MM.1S (cell line): ENCODE measurements around the gene USP11.

Source experiments
- DNase-seq: peaks from one replicate; pipeline ENCODE4 v3.0.0-alpha.2; 2015
- H2AFZ ChIP-seq: fragments of 300-600 bp; sonication (generic); 2 replicates; pipeline ENCODE4 v1.6.0; 2016; ENCODE audit warnings: antibody characterized with exemption, low read length
- H3F3A ChIP-seq: fragments of 300-600 bp; sonication (generic); 2 replicates; pipeline ENCODE4 v1.6.1; 2016; ENCODE audit warnings: mild to moderate bottlenecking, antibody characterized with exemption, low read length, moderate library complexity, mixed read lengths; ENCODE audit not compliant: insufficient read depth
- H3K27ac ChIP-seq: fragments of 300-600 bp; sonication (generic); 2 replicates; pipeline ENCODE4 v1.5.1; 2016; ENCODE audit warnings: mild to moderate bottlenecking, low read length
- H3K27me3 ChIP-seq: fragments of 300-600 bp; sonication (generic); replicated peaks from 2 replicates; pipeline ENCODE4 v1.6.0; 2016; ENCODE audit warnings: low read length; ENCODE audit not compliant: insufficient read depth
- H3K36me3 ChIP-seq: fragments of 300-600 bp; sonication (generic); replicated peaks from 2 replicates; pipeline ENCODE4 v1.6.1; 2016; ENCODE audit warnings: mild to moderate bottlenecking, low read length, mixed read lengths; ENCODE audit not compliant: insufficient read depth
- H3K4me1 ChIP-seq: fragments of 300-600 bp; sonication (generic); 2 replicates; pipeline ENCODE4 v1.6.1; 2016; ENCODE audit warnings: low read length, mixed read lengths
- H3K4me2 ChIP-seq: fragments of 300-600 bp; sonication (generic); 2 replicates; pipeline ENCODE4 v1.6.0; 2016; ENCODE audit warnings: low read depth, low read length
- H3K4me3 ChIP-seq: fragments of 300-600 bp; sonication (generic); 2 replicates; pipeline ENCODE4 v1.5.1; 2016; ENCODE audit warnings: low read length, mixed read lengths
- H3K79me2 ChIP-seq: fragments of 300-600 bp; sonication (generic); 2 replicates; pipeline ENCODE4 v1.6.1; 2016; ENCODE audit warnings: mixed run types, low read length, mixed read lengths
- H3K9ac ChIP-seq: fragments of 300-600 bp; sonication (generic); 2 replicates; pipeline ENCODE4 v1.6.1; 2016; ENCODE audit warnings: low read length, mixed read lengths
- H3K9me2 ChIP-seq: fragments of 300-600 bp; sonication (generic); replicated peaks from 2 replicates; pipeline ENCODE4 v1.6.1; 2016; ENCODE audit warnings: mild to moderate bottlenecking, low read length, mixed read lengths; ENCODE audit not compliant: insufficient read depth
- H3K9me3 ChIP-seq: fragments of 300-600 bp; sonication (generic); replicated peaks from 2 replicates; pipeline ENCODE4 v1.6.1; 2016; ENCODE audit warnings: mild to moderate bottlenecking, low read length, mixed read lengths; ENCODE audit not compliant: insufficient read depth
- H4K20me1 ChIP-seq: fragments of 300-600 bp; sonication (generic); 2 replicates; pipeline ENCODE4 v1.6.1; 2016; ENCODE audit warnings: mild to moderate bottlenecking, low read length, moderate library complexity, mixed read lengths; ENCODE audit not compliant: insufficient read depth
- EZH2 ChIP-seq: fragments of 300-600 bp; sonication (generic); optimal IDR thresholded peaks from 2 replicates; pipeline ENCODE3; 2017; ENCODE audit warnings: low read depth, mild to moderate bottlenecking, antibody characterized with exemption, low read length, mixed read lengths
- EZH2phosphoT487 ChIP-seq: fragments of 300-600 bp; sonication (generic); IDR thresholded peaks from 2 replicates; pipeline ENCODE4 v1.6.1; 2018; ENCODE audit warnings: antibody characterized with exemption, low read length
- TF ChIP-seq, protein P1 (sequence below): fragments of 300-600 bp; sonication (generic); IDR thresholded peaks from 2 replicates; pipeline ENCODE4 v1.5.1; 2016; ENCODE audit warnings: antibody characterized with exemption, low read length, mixed read lengths

Gene USP11

DNA sequence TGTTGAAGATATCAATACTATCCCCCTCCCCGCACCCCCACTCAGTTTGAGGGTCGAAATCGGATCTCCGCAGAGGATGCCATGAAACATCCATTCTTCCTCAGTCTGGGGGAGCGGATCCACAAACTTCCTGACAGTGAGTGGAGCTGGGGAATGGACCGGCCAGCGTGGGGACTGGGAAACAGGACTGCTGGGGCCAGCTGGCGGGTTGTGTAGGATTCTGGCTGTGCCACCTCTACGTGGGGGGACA, 5.5 kb upstream of the USP11 start:
- no peak for DNase-seq
- H3K9me2 ChIP-seq: no peaks in the 10 kb centered on the region
- no peak overlapping the region for H3K4me3 ChIP-seq
- H3F3A ChIP-seq: peaks cover 8% of the 10 kb centered on the region
- no peaks in the 10 kb centered on the region for H3K9me3 ChIP-seq
- H2AFZ ChIP-seq: no peak overlapping the region
- H3K36me3 ChIP-seq: no peaks in the 10 kb centered on the region
- H4K20me1 ChIP-seq: no peaks in the 10 kb centered on the region
- no peak overlapping the region for H3K4me2 ChIP-seq
- H3K4me1 ChIP-seq: no peaks in the 10 kb centered on the region
- H3K27ac ChIP-seq: no peak overlapping the region
- H3K9ac ChIP-seq: no peak overlapping the region
- H3K27me3 ChIP-seq: no peaks in the 10 kb centered on the region
- H3K79me2 ChIP-seq: peaks cover 11% of the 10 kb centered on the region
- TF ChIP-seq, protein P1, sequence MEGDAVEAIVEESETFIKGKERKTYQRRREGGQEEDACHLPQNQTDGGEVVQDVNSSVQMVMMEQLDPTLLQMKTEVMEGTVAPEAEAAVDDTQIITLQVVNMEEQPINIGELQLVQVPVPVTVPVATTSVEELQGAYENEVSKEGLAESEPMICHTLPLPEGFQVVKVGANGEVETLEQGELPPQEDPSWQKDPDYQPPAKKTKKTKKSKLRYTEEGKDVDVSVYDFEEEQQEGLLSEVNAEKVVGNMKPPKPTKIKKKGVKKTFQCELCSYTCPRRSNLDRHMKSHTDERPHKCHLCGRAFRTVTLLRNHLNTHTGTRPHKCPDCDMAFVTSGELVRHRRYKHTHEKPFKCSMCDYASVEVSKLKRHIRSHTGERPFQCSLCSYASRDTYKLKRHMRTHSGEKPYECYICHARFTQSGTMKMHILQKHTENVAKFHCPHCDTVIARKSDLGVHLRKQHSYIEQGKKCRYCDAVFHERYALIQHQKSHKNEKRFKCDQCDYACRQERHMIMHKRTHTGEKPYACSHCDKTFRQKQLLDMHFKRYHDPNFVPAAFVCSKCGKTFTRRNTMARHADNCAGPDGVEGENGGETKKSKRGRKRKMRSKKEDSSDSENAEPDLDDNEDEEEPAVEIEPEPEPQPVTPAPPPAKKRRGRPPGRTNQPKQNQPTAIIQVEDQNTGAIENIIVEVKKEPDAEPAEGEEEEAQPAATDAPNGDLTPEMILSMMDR: no peak
- no peak for TF ChIP-seq EZH2
- no peak for TF ChIP-seq EZH2phosphoT487

DNA sequence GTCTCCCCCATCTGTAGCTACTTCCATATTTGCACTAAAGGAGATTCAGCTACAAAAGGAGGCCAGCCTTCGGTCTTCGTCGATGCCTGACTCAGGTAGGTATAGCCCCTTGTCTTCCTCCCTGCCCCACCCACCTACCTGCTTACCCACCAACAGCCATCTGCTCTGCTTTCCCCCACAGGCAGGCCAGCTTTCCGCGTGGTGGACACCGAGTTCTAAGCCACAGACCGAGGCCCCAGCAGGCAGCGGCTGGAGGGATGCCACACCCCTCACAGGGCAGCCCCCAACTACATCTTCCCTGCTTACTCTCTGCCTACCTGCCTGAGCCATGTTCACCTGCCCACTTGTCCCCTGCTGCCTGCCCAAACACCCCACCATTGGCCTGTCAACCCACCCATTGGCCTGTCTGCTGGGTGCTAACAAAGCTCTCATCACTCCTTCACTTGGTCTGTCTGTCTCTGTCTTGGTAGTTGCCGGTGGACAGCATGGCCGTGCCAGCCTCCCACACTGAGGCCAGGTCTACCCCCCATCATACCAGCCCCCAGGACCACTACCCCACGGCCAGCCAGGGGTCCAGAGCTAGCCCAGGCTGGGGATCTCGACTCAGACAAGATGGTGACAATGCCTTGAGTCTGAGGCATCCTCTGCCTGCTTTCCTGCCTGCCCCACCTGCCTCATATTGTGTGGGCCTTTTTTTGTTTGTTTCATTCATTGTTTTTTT, 4.1 kb upstream of the USP11 start:
- Histone ChIP-seq H3K4me2 (no peak overlapping the region), H2AFZ (no peak overlapping the region), H3K9me2 (no peaks in the 10 kb centered on the region), H3K9me3 (no peaks in the 10 kb centered on the region), H3K36me3 (no peaks in the 10 kb centered on the region), H3K79me2 (no peaks in the 10 kb centered on the region), H4K20me1 (no peaks in the 10 kb centered on the region), H3K4me1 (no peaks in the 10 kb centered on the region), H3K27ac (no peak overlapping the region), H3K27me3 (no peaks in the 10 kb centered on the region), H3K4me3 (no peak overlapping the region), H3K9ac (no peak overlapping the region), H3F3A (peaks cover 13% of the 10 kb centered on the region)
- TF ChIP-seq EZH2phosphoT487 (no peak), EZH2 (no peak)
- TF ChIP-seq, protein P1: no peak
- no peak for DNase-seq

DNA sequence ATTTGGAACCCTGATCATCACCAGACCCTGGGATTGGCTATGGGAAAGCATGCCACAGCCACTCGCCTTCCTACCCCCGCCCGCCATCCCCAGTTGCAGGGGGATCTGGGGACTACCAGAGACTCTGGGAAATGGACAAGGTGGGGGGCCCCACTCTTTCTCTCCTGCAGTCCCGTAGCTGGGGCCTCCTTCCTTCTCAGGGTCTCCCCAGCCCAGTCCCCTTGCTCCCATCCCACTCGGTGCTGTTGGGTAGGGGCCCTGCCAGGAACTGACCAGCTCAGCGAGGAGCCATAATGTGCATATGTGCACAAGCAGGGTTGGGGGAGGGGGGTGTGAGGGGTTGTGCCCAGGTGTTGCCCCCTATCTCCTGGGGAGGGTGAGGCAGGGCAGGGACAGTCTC, 3.4 kb upstream of the USP11 start:
- DNase-seq: no peak
- Histone ChIP-seq H2AFZ (no peak overlapping the region), H3K9me2 (no peaks in the 10 kb centered on the region), H3K4me2 (no peak overlapping the region), H3K4me3 (no peak overlapping the region), H3K27ac (no peak overlapping the region), H3K9ac (no peak overlapping the region), H3F3A (peaks cover 13% of the 10 kb centered on the region), H4K20me1 (no peaks in the 10 kb centered on the region), H3K36me3 (no peaks in the 10 kb centered on the region), H3K79me2 (no peaks in the 10 kb centered on the region), H3K9me3 (no peaks in the 10 kb centered on the region), H3K27me3 (no peaks in the 10 kb centered on the region), H3K4me1 (no peaks in the 10 kb centered on the region)
- no peak for TF ChIP-seq EZH2
- TF ChIP-seq, protein P1: no peak
- no peak for TF ChIP-seq EZH2phosphoT487
